Measurements from ENCODE around the gene TUBB2A.
A peak's percentile ranks its signal among the peaks of the same experiment; 100 is the strongest.
"Not testable (repeated sequence)": the region's sequence is repeated elsewhere in the genome, so short reads cannot be mapped to it uniquely, and the experiment has no call there.

The TUBB2A gene

DNA sequence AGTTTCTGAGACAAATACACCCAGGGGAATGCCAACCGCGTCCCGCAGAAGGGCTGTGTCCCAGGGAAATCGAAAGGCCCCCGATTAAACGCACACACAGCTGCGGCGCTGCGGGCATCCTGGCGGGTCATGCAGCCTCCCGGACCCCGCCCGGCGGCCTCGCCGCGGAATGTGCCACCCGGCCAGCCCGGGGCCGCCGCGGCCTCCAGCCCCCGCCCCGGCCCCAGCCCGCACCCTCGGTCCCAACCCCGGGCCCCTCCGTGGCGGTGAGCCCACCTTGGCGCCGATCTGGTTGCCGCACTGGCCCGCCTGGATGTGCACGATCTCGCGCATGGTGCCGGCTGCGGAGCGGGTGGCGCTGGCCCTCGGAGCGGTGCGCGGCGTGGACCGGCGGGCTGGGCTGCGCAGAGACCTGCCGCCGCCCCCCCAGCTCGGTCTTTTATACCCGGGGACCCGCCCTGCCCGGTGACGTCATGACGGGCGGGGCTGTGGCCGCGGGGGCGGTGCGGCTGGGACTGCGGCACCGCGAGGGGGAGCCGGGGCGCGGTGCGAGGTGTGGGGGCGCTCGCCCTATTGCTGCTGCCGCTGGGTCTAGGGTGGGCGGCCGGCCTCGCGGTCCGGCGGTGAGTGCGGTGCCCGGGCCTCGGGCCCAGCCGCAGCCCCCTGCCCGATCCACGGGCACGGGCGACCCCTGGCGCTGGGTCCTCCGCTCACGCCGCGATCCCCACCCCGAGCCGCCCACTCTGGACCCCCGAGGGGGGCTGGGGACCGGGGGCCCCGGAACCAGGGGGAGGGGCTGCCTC lies at the start of gene TUBB2A:
TSS of gene TUBB2A (minus strand) at position 414 of the 803 bp plus-strand sequence. CDS start at position 333, 81 bp downstream.
- DNase-seq: peak; percentile 86

DNA sequence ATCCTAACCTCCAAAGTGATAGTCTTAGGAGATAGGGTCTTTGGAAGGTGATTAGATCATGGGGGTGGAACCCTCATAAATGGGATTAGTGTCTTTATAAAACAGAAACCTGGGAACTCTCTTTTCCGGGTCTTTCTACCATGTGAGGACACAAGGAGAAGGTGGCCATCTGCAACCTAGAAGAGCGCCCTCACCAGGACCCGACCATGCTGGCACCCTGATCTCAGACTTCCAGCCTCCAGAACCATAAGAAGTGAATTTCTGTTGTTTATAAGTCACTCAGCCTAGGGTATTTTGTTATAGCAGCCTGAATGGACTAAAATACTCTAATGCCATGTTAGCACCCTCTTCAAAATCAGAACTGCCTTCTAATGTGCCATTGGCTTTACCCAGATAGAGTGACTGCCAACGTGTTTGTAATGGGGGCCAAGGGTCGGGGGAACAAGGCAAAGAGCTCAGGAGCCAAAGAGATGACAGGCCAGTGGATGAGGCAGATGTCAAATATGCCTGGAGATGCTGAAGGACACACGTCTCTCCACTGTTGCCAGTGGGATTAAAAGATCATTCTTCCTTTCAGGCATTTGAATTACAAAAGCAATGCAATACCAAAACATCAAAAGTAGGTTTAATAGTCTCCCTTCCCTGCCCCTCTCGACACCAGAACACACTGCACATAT lies 49.1 kb upstream of the TUBB2A start:
- no peak for DNase-seq

DNA sequence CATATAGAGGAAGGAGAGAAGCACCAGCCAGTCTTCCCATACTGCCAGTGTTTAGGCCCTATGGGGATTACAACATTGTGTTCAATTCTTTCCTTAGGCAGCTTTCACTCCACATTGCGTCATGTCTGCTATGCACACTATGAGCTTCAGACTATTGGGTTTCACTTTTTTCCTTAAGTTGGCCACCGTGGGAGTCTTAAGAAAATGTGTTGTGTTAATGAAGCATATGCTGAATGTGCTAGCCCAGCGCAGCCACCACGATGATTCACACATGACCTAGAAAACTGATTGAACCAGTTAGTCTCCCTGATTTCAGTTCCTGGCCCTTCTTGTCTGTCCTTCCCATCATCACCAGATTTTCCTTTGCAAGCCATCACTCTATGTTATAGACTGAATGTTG lies 48.6 kb upstream of the TUBB2A start:
- no peak for DNase-seq

DNA sequence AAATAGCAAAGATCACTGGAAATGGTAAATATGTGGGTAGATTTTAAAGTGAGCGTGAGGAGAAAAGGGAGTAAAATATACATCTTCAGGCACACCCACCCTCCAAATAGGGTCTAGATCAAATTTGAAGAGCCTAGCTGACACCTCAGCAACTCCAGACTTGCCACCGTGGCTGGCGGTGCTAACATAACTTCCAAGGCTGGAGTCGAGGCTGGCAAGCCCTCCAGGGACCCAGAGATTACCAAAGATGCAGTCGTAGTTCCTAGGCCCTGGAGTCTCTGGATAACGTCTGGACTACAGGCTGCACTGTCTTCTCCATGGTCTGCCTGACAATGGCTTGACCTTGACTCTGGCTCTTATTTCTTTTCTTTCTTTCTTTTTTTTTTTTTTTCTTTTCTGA lies 47.6 kb upstream of the TUBB2A start:
- no peak for DNase-seq

DNA sequence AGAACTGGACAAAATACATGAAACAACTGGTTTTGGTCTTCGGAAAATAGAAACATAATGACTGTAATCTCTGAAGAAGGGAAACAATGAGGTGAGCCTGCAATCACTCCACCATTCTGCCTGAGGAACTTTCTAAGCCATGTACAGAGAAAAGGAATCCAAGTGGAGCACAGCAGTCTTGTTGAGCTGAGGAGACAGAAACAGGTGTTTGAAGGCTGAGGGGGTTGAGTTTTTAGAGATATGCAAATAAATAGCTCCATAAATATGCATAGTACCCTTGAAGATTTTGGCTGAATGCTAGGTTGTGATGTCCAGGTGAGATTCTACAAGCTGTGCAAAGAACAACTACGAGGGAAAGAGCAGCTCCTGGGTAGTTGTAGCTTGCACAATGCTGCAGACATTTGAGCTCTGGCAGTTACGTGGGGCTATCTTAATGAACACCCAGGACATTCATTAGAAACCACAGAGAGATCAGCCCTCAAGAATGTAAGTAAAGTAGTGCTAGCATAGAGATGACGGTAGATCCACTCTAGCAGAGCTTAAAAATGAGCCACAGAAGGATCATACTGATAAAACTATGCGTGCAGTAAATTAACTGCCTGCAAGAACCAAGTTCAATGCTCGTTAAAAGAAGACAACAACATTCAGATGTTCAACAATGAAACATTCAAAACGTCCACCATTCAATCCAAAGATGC lies 45.8 kb upstream of the TUBB2A start:
- no peak for DNase-seq

DNA sequence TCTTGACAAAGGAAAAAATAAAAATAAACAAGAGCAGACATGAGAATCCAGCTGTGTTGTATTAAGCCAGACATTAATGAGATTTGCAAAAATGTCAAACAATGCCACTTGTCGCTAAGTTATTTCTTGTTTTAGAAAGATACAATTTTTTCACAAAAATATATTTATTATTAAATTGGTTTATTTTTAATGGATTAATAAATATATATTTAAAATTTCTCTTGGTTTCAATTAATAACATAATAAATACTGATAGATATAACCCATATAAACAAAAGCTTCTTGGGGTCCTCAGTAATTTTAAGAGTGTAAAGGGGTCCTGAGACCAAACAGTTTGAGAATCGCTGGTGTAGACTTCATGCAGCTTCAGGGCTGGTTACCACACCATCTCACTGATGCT lies 44.0 kb upstream of the TUBB2A start:
- no peak for DNase-seq

DNA sequence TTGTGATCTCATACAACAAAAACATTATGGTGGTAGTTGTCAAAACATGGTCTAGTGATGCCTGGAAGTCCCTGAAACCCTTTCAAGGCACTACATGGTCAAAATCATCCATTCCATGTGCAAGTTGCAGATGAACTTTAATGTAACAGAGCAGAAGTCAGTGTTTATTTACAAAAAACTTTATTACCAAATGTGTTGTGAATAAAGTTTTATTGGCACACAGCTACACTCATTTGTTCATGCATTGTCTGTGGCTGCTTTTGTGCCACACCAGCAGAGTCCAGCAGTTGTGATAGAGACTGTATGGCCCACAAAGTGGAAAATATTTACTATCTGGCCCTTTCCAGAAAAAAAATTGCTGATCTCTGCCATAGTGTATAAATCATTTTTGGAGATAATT lies 43.3 kb upstream of the TUBB2A start:
- no peak for DNase-seq

DNA sequence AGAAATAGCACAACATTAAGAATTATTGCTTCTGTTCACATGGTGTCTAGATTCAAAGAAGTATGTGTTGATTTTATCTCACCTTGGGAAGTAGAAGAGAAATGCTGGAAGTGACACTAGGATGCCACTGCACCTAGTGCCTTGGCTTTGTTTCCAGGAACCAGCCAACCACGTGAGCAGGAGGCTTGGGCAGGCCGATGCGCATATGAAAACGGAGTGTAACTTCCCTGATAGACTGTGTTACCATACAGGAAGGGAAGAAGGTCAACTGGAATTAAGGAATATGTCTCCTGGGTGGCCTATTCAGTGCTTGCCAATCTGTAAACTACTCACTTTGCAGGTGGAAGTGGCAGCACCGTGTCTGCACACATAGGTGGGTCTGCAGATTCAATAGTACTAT lies 42.0 kb upstream of the TUBB2A start:
- DNase-seq: no peak

DNA sequence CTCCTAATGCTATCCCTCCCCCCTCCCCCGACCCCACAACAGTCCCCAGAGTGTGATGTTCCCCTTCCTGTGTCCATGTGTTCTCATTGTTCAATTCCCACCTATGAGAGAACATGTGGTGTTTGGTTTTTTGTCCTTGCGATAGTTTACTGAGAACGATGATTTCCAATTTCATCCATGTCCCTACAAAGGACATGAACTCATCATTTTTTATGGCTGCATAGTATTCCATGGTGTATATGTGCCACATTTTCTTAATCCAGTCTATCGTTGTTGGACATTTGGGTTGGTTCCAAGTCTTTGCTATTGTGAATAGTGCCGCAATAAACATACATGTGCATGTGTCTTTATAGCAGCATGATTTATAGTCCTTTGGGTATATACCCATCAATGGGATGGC lies 40.4 kb upstream of the TUBB2A start:
- DNase-seq: not testable (repeated sequence)

DNA sequence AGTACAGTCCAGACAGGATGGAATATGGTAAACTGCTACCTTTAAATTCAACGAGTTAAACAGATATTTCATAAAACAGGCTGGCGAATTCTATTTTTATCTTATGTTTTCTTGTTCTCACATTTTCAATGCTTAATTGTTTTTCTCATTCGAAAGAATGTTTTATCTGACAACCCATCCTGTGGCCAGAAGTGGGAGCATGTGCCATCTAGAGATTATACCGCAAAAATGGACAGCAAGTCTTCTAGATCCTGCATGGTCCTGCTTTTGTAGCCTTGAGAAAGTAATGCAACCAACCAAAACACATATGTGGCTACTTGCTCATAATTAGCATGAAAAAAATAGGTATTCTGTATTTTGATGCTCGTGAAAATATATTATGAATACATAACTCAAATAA lies 39.4 kb upstream of the TUBB2A start:
- DNase-seq: no peak

DNA sequence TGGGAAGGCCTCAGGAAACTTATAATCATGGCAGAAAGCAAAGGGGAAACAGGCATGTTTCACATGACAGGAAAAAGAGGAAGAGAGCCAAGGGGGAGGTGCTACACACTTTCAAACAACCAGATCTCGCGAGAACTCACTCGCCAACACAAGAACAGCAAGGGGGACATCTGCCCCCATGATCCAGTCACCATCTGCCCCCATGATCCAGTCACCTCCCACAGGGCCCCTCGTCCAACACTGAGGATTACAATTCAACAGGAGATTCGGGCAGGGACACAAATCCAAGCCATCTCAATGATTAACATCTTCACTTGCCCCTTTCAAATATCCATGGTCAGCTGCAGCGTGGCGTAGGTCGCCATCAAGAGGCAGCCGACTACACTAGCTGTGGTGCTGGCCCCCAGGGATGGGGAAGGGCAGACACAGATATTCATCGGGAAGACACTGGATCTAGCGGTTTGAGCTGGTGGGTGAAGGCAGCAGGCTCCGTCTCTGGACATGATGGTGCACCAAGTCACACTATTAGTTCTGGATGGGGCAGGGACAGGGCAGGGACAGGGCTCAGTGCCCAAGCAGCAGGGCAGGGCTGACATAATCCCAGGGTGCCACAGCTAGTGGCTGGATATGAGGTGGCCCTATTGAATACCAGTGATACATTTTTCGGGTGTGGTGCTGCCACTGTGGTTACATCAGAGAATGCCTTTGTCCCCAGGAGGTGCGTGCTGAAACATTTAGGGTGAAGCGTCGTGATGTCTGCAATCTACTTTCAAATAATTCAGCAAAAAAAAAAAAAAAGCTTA lies 38.6 kb upstream of the TUBB2A start:
- DNase-seq: no peak

DNA sequence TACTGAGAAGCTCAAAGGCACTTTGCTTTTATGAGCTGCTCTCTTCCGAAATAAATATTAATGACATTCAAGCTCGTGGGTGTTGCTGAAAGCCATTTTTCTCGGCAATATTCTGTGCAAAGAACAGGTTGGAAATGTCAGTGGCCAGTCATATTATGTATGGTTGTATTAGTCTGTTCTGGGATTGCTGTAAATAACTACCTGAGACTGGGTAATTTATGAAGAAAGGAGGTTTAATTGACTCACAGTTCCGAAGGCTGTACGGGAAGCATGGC lies 38.0 kb upstream of the TUBB2A start:
- DNase-seq: no peak

DNA sequence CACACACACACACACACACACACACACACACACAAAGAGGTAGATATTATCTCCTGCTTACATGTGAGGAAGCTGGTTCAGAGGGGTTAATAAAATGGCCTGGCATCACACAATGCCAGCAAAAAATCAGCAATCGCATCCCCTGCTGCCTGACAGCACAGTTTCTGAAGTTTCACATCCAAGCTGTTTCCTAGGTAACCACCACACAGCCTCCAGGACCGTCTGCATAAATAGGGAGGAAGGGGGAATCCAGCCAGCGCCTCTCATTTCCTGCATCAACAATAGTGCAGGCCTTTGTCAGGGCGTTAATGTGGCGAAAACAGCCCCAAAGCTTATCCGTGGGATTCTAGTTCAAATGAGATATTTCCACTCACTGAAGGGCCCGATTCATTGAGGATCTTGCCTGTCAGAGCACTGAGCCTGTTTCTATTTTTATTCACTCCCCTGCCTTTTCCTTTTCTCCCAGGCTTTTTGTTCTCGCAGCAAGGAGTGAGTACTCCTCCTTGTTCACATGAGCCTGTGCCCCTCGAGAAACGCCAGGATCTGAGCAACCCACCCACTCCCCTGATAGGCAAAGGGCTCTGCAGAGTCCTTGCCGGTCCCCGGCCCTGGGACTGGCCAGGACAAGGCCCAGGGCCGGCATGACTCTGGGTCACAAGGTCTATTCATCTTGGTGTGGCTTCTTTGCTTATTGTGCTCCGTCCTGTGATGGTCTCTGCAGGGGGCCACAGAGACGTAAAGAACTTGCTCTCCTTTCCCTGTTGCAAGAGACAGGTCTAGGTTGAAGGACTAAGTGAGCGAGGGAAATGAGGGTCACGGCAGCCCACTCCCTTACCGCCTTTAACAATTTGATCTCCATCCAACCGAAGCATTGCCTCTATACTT lies 37.4 kb upstream of the TUBB2A start:
- no peak for DNase-seq

DNA sequence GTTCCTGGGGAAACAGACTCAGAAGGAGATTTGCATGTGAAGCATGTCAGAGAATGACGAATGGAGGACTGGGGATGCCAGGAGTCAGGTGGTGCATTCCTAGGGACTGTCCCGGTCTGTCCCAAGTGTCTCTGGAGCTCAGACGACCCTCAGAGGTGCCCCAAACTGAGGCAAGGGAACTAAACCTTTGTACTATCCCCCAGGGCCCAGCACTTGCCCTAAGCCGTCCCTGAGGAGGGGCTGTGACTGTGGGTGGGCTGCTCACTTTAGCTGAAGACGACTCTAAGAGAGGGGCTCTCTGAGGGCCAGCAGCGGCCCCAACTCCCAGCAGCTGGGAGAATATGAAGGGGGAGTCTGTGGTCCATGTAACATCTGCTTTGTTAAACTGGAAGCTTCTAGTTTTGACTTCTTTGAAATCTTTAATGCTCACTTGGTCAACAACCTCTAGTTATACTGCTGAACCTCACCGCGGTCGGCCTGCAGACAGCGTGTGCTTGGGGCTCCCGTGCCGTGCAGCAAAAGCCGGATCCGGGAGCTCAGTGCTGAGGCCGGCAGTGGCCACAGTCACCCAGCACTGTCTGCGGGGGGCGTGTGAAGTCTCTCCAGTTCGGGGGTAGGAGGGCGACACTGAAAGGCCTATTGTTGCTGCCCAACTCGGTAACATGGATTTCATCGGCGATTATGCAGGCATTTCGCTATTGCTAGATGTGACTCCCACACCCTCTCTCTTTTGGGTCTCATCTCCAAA lies 35.9 kb upstream of the TUBB2A start:
- DNase-seq: no peak

DNA sequence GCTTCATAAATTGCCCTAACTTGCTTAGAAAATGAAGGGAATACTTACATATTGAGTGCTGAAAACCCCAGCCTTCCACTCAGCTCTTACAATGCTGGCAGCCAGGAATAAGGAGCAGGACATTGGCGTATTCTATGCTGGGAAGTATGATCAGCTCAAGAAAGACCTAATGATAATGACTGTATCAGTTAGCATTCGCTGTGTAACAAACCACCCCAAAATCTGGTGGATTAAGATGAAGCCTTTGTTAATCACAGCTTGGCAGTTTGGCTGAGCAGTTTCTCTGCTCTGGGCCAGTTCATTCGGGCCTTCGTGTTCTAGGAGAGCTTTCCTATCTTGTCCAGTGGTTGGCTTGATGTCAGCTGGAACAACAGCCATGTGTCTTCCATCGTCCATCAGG lies 33.4 kb upstream of the TUBB2A start:
- no peak for DNase-seq

DNA sequence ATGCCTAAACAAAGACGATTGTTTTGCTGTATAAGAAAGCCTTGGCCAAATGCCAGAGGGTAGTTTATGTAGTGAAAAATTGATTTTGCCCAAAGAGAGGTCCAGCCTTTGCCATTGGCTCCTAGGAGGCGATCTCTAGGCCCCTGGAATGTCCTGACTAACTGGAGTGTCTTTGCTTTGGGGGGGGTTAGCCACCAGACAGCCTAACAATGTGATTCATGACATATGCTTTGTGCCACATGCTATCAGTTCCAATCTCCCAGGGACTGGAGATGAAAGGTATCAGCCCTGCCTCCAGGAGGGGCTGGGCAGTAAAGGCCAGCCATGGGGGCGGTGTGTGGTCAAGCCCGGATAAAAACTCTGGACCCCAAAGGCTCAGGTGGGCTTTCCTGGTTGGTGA lies 32.7 kb upstream of the TUBB2A start:
- DNase-seq: no peak

DNA sequence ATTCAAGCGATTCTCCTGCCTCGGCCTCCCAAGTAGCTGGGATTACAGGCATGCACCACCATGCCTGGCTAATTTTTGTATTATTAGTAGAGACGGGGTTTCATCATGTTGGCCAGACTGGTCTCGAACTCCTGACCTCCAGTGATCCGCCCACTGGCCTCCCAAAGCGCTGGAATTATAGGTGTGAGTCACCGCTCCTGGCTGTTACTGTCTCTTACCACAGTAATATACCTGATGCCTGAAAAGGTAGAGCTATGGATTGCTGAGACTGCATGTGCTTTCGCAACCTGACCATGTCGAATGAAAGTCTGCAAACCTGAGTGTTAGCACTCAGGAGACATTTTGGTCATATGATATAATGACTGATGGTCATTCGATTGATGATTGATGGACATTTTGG lies 31.8 kb upstream of the TUBB2A start:
- not testable (repeated sequence) for DNase-seq

DNA sequence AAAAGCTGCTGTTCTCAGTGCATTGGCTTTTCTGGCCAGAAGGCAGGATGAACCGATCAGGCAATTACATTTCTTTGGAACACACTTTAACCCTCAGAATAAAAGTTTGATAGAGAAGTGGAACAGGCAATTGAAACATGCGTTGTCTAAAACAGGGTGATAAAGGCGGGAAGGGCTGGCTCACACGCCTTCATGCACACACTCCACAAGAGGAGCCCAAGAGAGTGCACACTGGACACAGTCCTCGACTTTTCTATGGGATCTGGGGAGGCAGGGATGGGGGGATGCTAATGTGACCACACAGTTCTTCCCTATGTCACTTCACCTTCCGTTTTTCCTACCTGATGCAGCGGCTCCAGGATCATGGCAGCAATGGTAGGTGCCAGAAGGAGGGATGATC lies 30.9 kb upstream of the TUBB2A start:
- DNase-seq: no peak

DNA sequence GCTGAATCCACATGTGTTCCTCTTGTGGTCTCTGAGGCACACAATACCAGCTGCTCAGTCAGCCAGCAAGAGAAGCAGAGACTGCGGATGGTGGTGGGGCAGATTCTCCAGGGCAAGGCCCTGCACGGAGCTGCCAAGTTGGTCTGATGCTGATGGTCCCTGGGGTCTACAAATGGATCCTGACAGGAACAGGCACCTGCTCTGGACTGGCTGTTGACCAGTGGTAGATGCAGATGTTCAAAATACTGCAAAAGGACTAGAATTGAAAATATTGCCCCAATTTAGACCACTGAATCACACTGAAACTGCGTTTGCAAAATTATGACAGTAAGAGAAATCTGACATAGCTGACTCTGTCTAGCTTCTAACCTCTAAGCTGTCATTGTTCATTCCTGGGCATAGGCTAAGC lies 29.6 kb upstream of the TUBB2A start:
- DNase-seq: no peak

DNA sequence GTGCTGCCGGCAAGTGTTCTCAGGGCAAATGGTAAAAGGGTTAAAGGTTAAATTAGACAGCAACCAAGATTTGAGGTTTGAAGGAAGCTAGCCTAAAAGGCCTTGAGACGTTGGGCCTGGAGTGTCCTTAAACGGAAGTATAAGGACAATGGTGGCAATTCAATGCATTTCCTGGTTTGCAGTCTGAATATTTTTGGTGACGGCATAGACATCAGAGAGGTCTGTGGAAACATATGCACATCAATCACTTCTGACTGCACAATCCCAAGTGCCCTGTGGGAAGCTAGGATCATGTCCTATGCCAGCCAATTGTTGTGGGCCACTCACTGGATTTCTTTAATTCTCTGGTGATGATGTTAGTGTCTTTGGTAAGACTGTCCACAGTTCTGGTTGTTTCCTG lies 25.7 kb upstream of the TUBB2A start:
- no peak for DNase-seq

DNA sequence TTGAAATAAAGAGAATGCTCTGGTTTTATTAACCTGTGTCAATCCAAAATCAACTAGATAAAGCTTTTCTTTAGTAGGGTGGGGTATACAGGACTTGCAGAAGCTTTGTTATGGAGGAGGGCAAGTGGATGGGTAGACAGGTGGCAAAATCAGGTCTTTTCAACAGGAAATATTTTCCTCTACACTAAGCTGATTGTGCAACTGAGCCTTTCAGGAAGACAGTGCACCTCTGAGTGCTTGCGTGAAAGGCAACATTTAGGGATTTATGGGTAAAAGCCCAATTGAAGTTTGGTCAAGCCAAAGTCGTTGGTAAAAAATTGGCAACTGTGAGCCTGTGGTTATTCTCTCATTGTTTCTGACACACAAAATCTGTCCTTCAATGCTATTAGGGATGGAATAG lies 23.8 kb upstream of the TUBB2A start:
- no peak for DNase-seq

DNA sequence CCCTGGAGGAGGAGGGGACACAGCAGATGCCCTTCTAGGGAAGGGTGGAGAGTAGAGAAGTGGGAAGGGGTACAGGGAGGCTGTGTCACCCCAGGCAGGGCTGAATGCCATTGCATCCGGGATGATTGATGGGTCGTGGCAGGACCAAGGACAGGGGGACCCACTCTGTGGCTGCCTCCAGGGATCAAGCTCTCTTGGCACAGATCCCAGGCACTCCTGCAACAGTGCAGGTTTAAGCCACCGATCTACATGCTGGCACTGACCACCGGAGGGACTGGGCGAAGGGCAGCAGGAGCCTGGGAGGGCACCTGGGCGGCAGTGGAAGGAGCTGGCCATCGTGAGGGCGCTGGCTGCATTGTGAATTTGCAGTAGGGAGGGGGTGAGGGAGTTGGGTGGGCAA lies 22.6 kb upstream of the TUBB2A start:
- not testable (repeated sequence) for DNase-seq

All from activated gamma-delta T cell treated with Interleukin-2 at 50 U/mL for 16 hours (primary cell).